Activated gamma-delta T cell treated with anti-CD3 and anti-CD28 coated beads, Interleukin-2, amount 50 U/mL, for 16 hours (primary cell): ENCODE results near the gene FLT1.
A peak's percentile ranks its signal among the peaks of the same experiment; 100 is the strongest.

Source experiments
- DNase-seq: peaks from one replicate; pipeline ENCODE4 v3.0.0-alpha.2; 2020; ENCODE audit warnings: low read depth

FLT1 gene

DNA sequence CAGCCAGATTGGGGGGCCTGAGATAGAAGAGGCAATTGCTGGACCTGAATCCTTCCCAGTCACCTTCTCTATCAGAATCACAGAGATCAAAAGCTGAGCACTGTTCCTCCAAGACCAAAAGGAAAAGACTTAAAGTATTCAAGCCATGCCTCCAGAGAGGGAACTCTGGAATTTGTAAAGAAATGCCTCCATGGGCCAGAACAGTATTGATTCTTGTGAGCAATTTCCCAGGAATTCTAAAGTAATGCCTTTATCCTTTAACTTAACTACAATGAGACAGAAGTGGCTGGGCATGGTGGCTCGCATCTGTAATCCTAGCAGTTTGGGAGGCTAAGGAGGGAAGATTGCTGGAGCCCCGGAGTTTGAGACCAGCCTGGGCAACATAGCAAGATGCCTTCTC lies 148.8 kb downstream of the FLT1 start:
- no peak for DNase-seq

DNA sequence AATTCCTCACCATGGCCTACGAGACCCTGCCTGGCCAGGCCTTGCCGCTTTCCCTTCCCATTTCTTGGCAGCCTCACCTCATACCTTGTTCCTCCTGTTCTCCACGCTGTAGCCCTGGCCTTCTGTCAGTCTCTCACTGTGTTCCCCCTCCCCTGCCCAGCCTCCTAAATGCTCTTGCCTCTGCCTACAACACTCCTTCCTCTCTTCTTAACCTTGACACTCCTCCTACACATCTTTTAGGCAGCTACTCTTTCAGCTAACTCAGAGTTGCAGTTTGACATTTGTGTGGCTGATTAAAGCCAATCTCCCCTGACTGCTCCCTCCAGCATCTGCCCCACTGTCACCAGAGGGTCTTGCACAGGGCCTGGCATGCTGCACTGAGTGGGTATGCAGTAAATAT lies 150.8 kb downstream of the FLT1 start:
- no peak for DNase-seq

DNA sequence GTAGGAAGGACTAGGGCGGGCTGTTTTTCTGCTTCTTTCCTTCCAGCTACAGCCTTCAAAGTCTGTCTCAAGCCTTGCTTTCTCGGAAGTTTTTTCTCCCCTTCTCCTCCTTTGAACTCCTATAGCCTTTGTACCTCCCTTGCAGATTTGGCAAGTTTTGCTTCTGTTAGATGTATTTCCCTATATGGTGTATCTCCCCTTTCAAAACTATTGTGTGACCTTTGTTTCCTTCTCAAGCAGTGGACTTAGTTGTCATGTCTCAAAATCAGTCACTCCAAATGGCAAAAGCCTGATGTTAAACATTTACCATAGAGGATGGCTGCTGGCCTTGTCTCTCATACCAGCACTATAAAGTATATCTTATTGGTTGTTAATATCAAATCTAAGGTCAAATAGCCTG lies 152.7 kb downstream of the FLT1 start:
- no peak for DNase-seq

DNA sequence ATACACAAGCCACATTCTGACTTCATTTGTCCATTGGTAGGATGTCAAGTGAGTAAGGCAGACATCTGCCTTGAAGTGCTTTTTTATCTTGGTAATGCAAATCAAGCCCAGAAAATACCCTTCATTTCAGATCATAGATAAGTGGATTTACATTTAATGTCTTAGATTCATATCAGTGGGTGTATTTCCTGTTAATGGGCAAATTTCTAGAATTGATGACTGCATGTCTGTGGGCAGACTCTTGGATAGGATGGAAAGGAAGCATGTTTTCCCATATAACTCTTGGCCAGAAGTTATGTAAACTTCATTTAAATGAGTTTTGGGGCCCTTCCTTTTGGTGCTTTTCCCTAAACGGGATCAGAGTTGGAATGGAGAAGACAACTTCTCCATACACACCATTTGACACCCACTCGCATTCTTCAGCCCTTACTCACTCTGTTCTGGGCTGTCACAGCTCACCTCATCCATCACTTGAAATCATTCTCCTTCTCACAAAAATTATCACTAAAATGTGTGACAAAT lies 154.6 kb downstream of the FLT1 start:
- no peak for DNase-seq

DNA sequence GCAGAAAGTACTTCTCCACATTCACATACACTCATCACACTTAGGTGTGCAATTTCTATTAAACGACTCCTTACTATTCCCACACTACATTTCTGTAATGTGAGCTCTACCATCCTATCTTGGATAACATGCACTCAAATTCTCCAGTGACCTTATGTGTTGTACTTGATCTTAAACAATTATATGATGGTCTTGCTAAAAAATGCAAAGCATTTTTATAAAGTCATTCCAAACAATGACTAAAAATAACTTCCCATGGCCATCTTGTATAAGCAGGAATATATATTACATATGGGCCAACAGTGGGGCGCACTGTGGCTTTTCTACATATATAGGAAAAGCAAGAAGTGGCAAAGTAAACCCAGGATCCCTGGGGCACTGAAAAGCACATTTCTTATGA lies 155.5 kb downstream of the FLT1 start:
- DNase-seq = no peak

DNA sequence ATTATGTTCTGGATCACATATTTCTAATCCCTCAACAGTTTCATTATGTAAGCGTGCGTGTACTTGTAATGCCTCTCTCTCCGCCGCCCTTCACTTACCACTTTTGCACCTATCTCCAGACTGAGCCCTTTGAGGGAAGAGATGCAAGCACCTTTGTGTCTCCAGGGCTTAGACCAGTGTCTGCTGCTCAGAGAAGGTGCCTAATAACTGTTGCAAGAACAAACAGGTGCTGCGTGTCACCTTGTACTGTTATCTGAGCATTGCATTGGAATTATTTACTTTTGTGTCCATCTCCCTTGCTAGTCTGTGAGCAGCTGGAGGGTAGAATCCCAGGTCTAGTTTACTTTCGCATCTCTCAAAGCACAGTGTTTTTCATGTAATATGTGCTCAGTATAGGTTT lies 156.2 kb downstream of the FLT1 start:
- no peak for DNase-seq

DNA sequence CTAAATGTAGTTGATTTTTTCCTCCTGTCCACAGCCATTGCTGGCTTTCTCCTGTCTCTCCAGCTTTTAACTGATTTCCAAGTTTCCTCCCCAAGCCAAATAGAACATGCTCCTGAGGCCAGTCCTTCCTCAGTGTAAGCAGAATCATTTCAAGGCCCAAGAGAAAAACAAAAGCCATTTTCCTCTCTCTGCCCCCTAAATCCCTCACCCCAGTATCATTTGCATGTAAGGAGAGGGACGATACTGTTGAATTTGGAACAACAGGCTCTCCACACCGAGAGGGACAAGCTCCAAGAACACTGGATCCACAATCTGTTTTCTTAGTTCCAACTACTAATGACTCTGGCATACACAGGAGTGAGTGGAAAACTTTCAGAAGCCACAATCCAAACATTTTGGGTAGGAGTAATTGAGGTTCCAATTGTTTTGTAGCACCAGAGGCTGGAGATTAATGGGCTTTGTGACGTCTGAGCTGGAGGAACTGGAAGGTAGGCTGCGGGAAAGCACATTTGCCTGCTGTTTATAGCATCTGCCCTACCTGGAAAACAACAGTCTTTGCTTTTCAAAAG lies 156.8 kb downstream of the FLT1 start:
- no peak for DNase-seq

DNA sequence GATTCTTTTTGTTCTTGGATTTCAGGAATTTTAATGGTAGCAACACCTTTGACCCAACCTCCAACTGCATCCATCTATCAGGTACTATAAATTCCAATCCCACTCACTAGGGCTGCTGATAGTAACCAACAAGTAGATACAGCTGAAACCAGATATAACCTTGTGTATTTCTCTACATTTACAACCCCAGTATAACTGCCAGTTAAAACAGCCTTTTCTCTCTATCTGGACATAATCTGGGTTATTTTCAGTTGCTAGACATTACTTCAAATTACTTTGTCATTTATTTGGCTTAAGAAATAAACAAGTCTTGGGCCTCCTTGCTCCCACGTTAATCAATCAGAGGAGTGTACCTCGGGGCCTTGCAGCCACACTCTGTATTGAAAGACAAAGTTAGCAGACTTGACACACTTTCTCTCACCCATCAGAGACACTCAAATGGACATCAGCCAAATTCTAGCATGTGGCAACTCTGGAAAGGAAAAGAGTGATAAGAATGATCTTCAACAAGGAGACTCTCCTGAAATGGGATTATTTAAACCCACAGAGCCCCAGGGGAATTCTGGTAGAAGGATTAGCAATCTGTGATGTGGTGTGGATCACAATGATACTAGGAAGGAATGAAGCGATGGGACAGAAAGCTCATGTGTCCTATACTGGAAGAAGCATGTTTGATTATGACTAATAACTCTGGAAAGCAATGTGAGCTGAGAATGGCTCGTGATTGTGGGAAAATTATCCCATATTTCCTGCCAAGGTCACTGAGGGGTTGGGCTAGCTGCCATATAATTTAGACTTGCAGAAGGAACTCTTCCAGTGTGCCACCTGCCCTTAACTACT lies 157.5 kb downstream of the FLT1 start:
- DNase-seq = no peak

DNA sequence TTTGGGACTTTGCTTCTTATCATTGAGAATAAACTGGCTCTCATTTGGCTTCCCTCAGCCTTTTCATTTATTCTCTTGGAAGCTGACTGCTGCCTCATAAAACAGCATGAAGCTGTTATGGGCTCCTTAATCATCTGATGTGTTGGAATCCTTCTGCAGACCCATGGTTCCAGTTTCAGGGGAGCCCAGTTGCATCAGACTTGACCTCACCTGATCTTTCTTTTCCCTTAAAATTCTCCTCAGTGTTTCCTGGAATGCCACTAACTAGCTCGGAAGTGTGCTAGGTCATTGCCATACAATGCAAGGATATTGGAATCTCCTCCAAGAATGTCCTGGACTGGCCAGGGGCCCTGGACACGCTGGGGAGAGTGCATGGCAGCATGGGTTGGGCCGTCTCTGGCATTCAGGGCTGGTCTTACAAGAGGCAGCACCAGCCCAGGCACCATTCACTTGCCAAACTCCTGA lies 158.7 kb downstream of the FLT1 start:
- no peak for DNase-seq

DNA sequence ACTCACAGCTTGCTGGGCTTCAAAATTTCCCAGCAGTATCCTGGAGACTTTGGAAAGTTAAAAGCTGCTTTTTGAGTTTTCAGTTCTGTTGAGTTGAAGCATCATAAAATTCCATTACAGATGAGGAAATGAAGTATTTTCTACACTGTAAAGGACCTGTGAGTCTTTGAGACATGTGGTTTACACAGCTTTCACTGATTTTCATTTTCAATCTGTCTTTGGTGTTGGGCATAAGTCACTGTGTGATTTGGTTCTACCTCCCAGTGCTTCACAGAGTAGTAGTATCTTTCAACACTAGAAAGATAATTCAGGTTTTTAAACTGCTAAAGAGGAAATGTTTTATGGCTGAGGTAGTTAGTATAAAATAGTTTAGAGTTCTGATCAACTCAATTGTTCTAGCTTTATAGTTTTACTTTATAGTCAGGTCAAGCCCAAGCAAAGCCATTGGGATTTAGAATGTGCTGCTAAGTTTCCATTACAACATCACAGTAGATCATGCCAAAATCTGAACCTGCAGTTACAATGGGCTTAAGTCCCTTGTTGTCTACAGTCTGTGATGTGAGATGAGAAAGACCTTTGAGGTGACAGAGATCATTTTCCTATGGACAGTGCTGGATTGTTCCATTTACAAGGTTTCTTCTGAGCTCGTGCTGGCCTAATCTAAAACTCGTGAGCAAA lies 161.6 kb downstream of the FLT1 start:
- no peak for DNase-seq

DNA sequence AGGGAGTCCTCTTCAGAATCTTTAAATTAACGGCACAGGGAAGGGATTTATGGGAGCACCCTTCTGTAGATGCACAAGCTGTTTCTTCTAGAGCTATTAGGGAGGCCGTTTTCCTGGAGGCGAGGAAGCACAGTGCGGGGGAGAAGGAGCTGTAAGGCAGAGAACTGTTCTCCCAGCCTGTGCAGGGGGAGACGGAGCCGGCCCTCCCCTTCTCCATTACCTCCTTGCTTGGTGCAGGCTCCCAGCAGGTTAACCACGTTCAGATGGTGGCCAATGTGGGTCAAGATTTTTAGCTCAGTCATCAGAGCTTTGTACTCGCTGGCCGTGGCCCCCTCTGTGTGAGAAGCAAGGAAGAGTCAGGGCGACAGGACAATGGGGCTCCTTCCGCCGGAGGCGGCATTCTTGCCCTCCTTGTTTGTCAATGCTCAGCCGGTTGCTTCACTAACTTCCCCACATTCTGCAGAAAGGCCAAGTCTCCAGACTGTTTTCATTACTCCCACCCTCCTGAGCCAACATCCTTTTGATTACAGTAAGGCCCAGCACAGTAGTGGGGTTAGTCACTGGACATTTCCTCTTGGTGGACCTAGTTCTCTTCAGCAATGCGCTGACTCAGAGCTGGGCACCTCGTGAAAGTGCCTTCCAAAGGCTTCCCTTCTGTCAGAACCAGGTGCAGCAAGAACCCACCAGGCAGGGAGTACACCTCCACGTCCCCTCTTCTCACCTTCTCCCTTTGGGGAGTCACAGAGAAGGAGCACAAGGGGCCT lies 165.4 kb downstream of the FLT1 start:
- no peak for DNase-seq

DNA sequence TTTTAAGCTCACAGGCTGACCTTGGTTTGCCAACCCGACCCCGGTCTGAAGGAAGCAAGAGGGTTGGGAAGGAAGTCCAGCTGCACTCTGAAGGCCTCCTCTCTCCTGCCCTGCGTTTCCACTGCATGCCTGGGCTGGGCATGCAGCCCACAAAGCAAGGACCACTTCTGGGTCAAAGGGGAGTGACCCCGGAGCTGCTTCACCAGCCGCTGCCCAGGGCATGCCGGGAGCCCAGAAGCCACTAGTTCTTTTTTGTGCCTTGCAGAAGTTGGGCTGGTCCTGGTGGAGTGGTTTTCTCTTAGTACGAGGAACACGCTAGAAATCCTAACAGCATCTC lies 166.7 kb downstream of the FLT1 start:
- DNase-seq = no peak

DNA sequence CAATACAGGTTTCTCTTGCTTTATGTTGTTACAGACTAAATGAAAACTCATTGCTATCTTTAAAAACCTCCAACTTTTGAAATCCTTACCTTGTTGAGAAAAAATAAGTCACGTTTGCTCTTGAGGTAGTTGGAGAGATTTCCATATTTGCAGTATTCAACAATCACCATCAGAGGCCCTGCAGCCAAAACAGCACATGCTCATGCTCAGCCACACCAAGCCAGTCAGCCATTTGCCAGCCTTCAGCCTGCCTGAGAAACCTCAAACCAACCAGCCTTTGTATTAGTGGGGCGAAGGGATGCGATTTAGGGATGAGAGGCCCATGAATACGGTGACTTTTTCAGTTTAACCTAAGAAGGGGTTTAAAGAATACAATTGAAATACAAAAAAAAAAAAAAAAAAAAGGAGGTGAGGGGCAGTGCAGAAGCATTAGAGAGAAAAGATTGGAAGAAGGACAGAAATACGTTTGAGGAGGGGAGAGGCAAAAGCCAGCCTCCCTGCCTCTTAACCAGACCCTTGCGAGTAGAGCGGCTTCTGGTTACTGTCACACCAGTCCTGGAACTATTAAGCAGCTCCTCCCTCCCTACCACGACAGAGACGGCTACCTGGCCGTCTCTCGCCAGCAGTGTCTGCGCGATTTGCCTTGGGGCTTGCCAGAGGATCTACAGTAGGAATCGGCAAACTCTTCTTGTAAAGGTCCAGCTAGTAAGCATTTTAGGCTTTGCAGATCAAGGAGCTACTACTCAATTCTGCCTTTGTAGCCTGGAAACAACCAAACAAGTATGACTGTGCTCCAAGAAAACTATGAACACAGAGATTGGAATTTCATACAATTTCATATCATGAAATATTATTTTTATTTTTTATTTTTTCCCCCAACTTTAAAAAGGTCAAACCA lies 167.3 kb downstream of the FLT1 start:
- no peak for DNase-seq

DNA sequence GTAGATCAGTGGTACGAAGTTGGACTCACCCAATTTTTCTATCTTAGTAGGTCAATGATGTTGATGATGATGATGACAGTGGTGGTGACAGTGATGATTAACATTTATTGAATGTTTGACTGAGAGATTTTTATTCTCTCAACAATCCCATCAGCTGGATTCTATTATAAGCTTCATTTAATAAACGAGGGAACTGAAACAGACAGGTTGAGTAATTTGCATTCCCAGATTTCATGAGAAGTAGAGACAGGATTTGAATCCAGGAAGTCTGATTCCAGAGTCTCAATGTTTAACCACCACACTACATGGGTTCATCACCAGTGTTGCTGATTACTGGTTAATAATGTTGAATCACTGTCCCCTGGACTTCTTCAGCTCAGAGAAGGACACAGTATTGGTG lies 168.9 kb downstream of the FLT1 start:
- no peak for DNase-seq

DNA sequence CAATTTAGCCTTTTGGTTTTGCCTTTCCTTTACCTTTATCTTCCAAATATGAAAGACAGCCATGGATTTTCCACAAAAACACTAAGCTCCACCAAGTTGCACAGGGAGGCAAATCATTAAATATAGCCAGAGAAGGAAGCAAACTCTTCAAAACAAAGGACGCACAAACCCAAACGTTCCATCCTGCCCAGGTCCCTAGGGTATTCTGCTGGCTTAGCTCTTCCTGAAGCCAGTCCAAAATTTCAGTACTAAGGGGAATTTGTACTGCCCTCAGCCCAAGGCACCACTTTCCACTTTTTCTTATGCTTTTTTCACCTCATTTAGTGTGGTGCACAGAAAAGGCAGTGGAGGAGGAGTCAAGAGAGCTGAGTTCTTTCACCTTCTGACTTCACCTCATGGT lies 169.9 kb downstream of the FLT1 start:
- no peak for DNase-seq

DNA sequence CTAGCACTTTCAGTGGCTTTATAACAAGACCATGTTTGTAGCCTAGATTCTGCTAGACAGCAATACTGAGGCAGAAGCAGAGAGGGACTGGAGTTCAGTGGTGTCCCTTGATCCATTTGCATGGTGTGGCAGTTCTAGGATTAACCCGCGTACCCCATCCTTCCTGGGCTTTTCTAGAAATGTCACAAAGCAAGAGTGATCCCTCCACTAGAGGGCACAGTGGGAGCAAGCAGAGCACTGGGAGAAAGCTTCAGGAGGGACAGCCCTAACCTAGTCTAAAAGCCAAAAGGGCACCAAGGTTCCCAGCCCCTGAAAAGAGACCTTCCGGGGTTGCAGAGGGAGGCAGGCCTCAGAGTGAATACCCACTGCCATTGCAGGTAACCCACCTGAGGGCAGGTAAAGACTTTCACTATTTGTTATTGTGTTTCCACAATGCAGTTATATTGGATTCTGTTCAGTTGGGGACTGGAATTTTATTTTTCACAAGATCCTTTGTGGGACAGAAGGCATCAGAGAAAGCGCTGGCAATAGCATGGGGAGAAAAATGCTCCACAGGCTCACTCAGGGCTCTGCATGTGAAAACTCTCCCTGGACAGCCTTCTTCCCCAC lies 170.6 kb downstream of the FLT1 start:
- DNase-seq = peak; percentile 20

DNA sequence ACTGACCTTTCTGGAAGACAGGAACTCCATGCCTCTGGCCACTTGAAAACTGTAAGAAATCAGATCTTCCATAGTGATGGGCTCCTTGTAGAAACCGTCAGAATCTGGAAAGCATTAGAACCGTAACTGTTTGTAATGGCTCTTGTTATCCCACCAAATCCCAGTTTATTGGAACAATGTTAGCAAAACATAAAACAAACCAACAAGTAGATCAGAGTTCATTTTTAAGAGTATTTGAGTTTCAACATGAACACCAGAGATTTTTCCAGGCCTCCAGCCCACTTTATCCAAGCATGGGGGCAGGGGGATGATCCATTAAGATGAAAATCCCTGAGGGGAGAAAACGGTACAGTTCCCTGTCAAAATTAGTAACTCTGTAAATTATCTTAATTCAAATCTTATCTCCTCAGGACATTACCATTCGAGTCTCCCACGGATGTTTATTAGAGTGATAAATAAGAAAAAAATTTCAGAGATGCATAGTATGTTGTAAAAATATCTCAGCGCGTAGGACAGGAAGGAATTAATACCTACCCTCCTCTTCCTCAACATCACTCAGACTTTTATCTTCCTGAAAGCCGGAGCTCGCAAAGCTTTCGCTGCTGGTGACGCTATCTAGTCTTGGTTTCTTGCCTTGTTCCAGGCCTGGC lies 172.5 kb downstream of the FLT1 start:
- DNase-seq = no peak

DNA sequence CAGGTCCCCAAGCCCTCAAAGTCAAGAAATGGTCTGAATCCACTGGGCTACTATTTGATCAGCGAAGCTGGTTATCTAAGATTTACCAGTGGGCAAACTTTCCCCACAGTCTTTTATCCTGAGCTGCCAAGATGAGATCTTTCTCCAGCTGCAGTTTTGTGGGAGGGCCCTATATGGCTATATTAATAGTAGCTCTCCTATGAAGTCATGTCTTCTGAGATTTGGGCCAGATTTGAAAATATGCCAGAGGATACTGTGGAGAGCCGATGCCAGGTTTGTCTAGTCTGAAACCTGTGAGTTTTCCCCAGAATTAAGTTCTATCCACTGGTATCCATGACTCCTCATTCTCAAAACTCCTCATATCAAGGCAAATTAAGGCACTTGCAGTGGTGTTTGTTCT lies 173.2 kb downstream of the FLT1 start:
- DNase-seq = no peak

DNA sequence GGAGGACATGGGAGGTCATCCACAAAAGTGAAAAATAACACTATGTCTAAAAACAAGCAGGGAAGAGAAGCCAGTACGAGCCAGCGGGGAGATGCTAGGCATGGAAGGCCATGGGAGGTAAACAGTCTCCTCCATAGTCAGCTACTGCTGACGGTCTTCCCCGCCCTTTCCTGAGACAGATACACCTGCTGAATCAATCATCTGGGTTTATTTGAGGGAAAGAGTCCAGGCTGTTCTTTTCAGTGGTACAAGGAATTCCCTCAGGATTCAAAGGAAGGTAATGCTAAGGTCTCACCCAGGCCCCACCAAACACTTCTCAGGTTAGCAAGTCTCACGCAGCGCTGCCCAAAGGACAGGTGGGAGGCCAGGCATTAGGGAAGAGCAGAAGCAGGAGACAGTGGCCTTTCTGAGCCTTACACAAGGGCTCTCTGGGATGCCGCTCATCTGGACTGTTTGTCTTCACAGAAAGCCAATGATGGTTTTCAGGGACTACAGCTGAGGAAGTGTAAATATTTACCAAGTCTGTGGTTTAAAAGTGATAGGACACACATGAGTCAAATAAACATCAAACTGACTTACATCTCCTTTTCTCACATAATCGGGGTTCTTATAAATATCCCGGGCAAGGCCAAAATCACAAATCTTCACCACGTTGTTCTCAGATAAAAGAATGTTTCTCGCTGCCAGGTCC lies 173.9 kb downstream of the FLT1 start:
- no peak for DNase-seq

DNA sequence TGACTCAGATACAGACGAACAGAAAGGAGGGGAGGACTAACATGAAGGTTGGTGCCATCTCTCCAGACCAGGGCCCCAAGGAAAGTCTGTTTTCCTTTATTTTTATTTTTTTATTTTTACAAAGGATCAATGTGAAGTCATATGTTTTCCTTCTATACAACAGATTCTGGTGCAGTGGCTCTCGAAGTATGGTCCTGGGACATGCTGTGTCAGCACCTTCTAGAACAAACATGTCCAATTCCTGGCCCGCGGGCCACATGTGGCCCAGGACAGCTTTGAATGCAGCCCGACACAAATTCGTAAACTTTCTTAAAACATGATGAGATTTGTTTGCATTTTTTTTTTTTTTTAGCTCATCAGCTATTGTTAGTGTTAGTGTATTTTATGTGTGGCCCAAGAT lies 174.7 kb downstream of the FLT1 start:
- no peak for DNase-seq
